ENCODE measurements around the gene GABBR2.
A peak's percentile ranks its signal among the peaks of the same experiment; 100 is the strongest.
"Not testable (repeated sequence)": the region's sequence is repeated elsewhere in the genome, so short reads cannot be mapped to it uniquely, and the experiment has no call there.

Gene GABBR2

DNA sequence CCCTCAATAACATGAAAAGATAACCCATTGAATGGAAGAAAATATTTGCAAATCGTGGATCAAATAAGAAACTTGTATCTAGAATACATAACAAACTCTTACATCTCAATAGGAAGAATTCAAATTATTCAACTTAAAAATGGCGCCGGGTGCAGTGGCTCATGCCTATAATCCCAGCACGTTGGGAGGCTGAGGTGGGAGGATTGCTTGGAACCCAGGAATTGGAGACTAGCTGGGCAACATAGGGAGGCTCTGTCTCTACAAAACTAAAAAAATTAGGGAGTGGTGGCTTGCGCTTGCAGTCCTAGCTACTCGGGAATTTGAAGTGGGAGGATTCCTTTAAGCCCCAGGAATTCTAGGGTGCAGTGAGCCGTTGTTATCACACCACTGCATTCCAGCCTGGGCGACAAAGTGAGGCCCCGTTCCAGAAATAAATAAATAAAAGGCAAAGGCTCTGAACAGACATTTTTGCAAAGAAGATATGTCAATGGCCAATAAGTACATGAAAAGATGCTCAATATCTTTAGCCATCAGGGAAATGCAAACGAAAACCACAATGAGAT lies 431.7 kb downstream of the GABBR2 start:
- no peak for DNase-seq

DNA sequence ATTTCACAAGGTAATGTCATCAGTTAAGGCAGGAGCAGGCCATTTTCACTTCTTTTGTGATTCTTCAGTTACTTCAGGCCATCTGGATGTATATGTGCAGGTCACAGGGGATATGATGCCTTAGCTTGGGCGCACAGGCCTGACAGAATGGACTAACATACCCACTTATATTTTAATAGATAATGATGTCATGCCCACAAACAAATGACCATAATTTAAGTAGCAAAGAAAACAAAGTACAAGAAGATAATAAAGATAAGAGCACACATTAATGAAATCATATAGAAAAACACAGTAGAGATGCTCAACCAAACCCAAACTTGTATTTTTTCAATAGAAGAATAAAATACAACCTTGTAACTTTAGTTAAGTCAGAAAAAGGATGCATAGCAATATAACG lies 433.6 kb downstream of the GABBR2 start:
- DNase-seq = no peak

DNA sequence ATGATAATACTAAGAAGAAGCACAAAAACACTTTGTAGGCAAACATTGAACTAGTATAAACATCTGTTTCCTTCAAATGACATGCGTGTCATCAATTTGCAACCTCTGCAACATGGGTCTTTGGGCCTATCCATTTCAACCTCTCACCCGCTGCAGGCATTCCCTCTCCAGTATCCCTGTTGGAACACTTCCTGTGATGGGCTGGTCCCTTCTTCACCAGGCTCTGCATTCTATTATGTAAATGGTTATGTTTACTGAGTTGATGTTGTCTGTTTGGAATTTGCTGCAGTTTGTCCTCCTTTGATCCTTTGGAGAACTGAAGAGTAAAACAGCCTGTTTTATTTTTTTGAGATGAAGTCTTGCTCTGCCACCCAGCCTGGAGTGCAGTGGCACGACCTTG lies 436.7 kb downstream of the GABBR2 start:
- DNase-seq = no peak

DNA sequence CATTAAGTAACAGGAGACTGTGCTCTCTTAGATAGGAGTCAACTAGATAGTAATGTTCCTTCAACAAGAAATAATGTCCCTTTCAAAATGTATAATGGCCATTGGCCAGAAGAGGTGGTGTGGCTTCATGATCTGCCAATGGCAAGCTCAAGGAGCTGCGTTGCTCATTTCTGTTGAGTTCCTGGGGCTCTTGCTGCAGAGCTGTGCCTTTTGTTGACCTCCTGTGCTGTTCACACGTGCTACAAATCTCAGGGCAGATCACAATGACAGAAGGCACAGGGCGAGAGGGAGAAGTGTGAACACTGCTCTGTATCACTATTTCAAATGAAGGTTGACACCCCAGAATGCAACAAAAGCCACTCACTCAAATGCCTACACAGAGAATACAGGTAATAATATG lies 437.3 kb downstream of the GABBR2 start:
- DNase-seq = no peak

DNA sequence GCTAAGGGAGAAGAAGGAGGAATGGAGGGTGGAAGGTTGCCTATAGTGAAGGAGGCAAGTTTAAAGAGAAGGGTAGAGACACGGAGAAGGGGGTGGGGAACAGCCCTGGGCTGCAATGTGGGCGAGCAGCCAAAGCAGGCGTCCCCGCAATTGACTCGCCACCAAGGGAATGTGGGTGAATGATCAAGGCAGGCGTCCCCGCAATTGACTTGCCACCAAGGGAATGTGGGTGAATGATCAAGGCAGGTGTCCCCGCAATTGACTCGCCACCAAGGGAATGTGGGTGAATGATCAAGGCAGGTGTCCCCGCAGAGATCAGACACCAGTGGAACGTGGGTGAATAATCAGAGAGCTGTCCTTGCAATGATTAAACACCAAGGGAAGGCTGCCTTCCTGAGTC lies 438.5 kb downstream of the GABBR2 start:
- not testable (repeated sequence) for DNase-seq

DNA sequence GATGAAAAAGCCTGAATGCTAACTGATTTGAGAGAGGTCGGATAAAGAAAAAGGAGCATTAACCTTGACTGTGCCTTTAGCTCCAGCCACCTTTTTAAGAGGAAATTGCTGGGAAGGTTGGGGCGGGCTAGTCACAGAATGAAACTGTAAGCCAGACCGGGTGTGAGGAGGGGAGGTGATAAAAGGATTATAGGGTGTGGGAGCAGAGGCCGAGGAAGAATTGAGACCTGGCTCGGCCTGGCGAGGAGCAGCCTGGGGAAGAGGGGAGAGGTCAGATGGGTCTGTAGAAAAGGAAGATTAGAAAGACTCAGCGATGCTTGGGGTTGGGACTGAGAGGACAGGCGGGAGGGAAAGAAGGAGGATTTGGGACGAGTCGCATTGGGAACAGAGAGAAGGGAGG lies 439.1 kb downstream of the GABBR2 start:
- DNase-seq = not testable (repeated sequence)

DNA sequence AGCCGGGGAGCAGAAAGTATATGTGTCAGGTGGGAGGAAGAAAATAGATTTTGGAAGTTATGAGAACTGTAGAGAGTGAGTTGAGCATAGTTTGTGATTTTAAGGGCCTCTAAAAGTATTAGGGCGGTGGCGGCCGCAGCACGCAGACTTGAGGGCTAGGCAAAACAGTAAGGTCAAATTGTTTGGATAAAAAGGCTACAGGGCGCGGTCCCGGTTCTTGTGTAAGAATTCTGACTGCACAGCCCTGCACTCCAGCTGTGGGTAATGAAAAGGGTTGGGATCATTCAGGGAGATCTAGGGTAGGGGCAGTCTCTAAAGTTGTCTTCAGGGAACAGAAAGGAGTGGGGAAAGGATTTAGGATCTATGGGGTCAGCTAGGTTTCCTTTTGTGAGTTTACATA lies 441.2 kb downstream of the GABBR2 start:
- DNase-seq = not testable (repeated sequence)

DNA sequence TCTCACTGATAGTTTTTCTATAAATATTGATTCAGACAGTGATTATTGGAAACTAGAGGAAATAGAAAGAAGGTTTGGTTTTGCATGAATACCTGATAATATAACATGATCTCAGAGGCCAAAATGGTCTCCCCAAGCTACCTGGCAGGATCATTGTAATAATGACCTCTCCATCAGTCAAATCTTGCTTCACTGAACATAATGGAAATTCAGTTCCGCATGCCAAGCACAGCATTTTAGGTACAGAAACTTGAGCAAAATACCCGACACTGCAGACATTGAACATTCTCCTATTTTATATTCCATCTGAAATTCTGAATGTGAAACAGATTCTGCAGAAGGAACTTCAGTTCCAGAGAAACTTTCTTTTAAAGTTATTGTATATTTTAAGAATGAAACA lies 444.2 kb downstream of the GABBR2 start:
- no peak for DNase-seq

DNA sequence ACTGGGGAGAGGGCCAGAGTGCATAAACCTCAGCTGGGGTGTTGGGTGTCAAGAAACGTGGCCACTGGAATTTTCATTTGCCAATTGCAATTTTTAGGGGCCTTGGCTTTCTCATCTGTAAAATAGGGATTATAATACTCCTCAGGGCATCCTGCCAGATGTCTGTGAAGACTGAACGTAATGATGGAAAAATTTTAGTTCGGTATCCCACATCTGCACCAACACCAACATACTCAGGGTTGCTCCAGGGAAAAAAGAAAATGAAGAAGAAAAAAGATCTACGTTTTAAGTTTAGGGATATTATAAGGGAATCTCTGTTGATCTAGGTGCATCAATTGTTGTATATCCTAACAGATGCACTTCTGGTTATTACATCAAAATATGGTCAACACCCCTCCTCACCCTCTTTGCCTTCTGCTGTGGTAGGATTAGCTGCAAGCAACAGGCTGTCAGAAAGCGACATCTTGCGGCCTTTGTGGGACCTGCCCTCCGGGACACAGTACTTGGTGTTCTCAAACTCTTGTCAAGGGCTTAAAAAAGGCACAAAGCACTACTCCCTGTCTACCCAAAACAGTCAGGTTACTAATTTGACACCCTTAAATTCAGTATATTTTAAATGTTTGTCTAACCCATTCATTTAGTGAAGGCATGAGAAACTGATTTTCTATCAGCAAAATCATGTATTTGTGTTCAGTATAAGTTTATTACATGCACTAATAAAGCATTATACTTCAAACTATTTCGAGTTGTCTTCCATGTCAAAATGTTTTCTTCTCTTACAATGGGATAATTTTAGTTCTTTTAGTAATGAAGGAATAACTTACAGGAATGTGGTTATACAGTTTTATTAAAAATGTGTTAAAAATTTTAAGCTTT lies 445.0 kb downstream of the GABBR2 start:
- peak in 1 of 2 experiments; percentile 27 for DNase-seq

DNA sequence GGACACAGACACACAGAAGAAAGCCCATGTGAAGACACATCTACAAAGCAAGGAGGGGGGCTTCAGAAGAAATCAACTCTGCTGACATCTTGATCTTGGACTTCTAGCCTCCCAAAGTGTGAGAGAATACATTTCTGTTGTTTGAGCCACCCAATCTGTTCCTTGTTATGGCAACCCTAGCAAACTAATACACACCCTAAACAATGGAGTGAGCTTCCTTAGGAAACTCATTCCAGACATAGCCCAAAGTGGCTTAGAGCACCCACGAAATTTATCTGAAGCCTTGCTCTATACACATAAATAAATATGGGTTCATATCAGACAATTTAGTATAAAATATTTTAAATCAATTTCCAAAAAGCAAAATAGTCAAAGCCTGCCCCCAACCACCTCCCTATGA lies 445.7 kb downstream of the GABBR2 start:
- no peak for DNase-seq

DNA sequence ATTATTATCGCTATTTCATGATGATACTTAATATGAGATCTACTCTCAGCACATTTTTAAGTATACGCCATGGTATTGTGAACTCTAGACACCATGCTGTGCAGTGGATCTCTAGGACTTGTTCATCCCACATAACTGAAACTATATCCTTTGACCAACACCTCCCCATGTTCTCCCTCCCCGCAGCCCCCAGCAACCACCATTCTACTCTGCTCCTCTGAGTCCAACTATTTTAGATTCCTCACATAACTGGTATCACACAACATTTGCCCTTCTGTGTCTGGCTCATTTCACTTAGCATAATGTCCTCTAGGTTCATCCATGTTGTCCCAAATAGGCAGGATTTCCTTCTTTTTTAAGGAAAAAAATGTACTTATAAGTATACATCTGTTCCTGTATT lies 446.7 kb downstream of the GABBR2 start:
- no peak for DNase-seq

DNA sequence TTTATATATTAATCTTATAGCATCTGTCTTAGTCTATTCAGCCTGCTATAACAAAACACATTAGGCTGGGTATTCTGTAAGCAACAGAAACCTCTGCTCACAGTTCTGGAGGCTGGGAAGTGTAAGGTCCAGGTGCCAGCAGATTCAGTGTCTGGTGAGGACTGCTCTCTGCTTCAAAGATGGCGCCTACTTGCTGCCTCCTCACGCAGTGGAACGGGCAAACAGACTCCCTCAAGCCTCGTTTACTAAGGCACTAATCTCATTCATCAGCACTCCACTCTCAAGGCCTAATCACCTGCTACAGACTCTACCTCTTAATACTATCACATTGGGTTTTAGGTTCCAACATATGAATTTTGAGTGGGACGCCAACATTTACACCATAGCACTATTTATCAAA lies 448.1 kb downstream of the GABBR2 start:
- DNase-seq = no peak

DNA sequence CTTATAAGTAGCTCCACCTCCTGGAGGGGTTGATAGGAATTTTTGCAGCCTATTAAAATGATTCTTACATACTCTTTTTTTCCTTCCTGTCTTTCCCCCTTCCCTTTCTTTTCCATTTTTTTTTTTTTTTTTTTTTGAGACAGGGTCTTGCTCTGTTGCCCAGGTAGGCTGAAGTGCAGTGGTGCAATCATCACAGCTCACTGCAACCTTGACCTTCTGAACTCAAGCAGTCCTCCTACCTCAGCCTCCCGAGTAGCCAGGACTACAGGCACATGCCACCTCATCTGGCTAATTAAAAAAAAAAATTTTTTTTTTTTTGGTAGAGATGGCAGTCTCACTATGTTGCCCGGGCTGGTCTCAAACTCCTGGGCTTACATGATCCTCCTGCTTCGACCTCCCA lies 448.9 kb downstream of the GABBR2 start:
- no peak for DNase-seq

DNA sequence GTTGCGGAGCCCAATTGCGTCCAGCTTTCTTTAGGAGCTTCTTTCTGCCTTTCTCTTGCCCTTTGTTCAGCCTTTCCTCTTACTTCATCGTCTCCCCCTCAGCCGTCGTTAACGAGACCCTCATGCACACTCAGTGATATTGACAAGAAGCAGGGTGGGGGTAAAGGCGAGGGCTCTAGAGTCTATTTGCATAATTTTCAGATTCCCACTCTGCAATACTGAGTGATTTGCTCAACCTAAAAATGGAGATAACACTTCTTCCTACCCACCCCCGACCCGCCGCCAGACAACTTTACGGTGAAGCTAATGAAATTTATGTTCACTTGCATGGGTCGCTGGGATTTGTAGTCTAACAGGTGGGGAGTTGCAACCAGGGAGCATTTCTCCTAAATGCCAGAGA lies 452.0 kb downstream of the GABBR2 start:
- no peak for DNase-seq

DNA sequence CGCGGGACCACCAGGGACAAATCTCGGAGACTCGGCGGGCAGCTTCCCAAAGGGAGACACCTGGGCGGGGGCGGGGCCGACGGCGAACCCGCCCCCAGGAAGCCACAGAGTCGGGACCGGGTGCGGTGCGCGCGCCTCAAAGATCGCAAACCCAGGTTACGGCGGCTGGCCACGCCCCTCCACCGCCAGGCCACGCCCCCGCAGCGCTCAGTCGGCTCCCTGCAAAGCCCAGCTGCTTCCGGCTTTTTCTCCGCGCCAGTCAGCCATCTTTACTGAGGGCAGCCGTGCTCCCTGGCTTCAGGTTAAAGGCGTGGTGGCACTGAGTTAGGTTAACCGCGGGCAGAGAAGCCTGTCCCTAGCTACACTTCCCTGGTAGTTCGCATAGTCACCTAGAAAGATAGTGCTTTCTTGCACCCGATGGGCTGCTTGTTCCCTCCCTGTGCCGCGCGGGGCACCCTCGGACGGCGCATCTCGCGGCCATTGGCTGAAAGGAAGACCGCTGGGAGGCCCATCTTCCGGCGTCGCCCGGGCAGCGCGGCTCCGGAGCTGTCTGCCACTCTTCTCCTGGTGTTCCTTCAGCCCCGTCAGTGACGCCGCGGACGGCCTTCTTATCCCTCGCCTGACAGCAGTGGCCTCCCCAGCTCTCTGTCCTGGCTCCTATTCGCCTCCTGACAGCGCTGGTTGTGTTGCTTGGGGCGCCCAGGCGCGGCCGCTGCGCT lies 453.0 kb downstream of the GABBR2 start, which contains the start of gene TBC1D2:
Gene TBC1D2 (minus strand): TSS at position 72 of the 719 bp plus-strand sequence. CDS start 108 bp downstream, outside the sequence.
- peak; percentile 74 to 78 for DNase-seq

DNA sequence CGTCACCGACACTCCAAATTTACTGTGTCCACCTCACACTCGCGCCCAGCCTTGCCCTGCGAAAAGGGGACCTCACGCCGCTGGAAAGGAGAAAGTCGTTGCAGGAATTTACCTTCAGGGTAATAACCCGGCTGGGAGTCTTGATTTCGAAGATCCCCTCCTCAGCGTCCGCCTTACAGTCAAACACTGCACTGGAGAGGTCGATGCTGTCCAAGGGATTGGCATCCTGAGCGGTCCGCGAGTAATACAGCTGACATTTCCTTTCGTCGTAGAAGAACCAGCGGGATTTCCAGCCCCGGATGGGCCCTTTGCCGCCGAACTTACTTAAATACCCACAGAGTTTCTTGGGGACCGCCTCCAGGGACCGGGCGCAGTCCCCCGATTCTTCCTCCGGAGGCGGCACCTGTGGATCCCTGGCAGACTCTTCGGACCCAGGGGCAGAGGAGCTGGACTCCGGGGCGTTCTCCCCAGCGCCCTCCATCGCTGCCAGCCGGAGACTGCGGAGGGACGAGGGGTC lies 453.6 kb downstream of the GABBR2 start:
- DNase-seq = no peak

DNA sequence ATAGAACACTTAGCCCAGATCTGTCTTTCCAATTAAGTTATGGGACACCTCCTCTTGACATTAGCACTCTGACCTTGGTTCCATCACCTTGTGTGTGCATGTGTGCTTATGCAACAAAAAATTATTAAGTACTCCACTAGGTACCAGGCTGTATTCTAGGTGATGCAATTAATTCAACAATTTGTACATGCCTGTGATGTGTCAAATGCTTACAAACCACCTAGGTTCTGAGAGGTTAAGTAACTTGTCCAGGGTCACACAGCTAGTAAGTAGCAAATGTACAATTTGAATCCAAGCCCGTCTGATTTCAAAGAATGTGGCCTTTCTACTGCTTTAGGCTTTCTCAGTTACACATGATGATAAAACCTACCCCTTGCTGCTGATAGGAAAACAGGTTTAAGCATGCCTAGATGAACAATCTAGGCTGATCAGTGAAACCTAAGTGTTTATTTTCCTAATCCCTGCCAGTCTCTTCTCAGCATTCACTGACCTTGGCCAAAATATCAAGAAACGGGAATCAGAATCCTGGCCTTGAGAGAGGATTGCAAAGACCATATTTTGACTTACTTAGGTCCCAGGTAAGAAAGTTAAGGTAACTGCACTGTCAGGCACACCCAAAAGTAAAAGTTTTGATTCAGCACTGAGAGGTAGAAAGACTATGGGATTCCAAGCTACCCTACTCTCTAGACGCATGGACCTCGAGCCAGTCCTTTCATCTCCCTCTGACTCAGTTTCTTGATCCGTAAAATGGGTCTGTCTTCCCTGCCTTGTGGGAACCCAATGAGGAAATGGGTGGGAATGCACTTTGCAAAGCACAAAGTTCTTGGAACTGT lies 454.3 kb downstream of the GABBR2 start:
- no peak for DNase-seq

DNA sequence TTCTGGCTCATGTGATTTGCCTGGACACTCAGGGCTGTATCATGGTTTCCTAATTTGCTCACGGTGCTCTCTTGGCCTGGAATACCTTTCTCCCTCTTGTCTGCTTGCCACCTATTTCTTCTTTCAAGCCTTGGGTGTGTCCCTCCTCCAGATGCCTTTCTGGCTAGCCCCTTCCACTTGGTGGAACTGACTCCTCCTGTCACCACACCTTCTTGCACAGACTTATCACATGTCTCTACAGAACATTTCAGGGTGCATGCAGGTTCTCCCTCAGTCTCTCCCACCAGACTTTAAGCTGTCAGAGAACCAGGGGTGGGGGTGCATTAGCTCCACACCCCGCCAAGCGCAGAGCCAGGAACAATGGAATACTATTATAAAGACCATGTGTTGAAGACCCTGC lies 455.2 kb downstream of the GABBR2 start:
- no peak for DNase-seq

DNA sequence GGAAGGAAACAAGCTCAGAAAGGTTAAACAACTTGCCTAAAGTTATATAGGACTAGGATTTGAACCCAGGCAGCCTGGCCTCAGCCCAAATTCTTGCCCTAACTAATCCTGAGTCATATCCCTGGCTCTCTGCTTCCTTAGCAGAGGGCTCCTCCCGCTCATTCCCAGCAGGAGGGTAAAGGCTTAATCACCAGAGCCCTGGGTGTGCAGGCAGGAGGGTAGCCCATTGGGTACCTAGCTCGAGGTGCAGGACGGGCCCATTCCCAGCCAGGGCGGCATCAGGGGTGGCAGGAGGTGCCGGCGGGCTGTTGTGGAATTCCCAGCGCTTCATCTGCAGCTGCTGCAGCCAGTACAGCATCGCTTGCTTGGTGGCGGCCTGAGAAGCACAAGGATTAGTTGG lies 457.2 kb downstream of the GABBR2 start:
- DNase-seq = no peak

DNA sequence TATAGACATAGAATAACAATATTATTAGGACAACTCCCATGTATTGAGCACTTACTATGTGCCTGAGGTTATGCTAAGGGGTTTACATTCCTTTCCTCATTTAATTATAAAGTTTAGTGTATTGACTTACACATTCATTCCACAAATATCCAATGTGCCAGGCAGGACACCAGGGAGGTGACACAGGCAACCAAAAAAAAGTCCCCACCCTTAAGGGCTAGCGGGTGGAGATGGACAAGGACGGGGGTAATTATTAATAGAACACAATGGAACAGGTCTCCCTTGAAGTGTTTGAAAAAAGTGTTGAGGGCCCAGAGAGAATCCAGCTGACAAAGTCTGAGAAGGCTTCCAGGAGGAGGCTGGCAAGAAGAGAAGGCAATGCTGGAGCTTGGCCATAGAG lies 459.0 kb downstream of the GABBR2 start:
- no peak for DNase-seq

DNA sequence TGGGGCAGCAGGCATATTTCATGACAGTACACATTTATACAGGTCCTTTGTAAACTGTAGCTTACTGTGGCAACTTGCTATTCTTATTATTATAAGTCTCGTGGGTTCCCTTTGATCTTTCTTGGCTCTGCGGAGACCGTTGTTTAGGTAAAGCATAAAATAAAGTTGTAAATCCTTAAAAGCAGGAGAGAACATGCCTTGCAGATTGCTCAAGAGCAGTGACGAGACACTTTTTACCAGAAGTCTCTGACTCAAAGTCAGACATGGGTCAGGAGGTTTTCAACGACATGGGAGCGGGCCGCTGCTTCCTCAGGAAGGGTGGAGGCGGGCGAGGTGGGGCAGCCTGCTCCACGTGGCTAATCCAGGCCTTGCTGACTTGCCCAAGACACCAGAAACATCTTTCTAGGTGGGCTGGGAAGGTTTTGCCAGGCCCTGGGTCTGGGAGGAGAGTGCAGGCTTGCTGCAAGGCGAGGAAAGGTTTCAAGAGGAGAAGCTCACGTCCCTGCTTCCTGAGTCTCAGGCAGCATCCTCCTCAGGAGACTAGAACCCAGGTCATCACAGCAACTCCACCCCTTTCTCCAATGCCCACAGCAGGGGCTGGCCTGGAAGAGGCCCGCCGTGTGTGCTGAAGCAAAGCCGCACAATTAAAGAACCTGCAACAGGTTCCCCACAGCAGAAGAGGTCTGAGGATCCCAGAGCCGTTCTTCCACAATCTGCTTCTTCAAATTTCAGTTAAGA lies 459.8 kb downstream of the GABBR2 start:
- no peak for DNase-seq
